Naive thymus-derived CD8-positive, alpha-beta T cell (primary cell): ENCODE results near the gene DNM2. TPM values are rescaled to one million over a fixed set of nuclear protein-coding genes. Genes with fewer than 3 reads are reported as not detected.

Experiments
- ATAC-seq, 2 donors: fragments of 150-1000 bp; cut with Tn5 transposase in 1 of 2; sonication (Bioruptor Pico), chemical (Tn5 transposase) in 1 of 2; 1 replicate in 1 of 2; 2 replicates in 1 of 2; pipeline ENCODE4 v1.10.0; 2021; ENCODE audit warnings: mild to moderate bottlenecking in 2 of 2, moderate library complexity in 2 of 2
- POLR2A ChIA-PET: fragments of 350-600 bp; sonication (Branson Sonifier 250); formaldehyde crosslinking; loops from one replicate; lab custom pipeline; 2021; ENCODE audit warnings: antibody characterized with exemption; lab: Charles Lee
- DNase-seq, 10 donors: peaks; one replicate each; pipeline versions ENCODE4 v3.0.0 to v3.0.0-alpha.2; 2020 to 2022
- H3K27ac Mint-ChIP-seq, 10 donors: one replicate each; pipeline ENCODE4 v1.8.0; 2020 to 2022; ENCODE audit warnings: mild to moderate bottlenecking in 10 of 10, mixed read lengths in 10 of 10, moderate library complexity in 4 of 10, inconsistent platforms in 1 of 10
- H3K27me3 Mint-ChIP-seq, 5 donors: one replicate each; pipeline ENCODE4 v1.8.0; 2021 to 2022; ENCODE audit warnings: mixed read lengths in 5 of 5
- H3K36me3 Mint-ChIP-seq, 3 donors: one replicate each; pipeline ENCODE4 v1.8.0; 2020 to 2022; ENCODE audit warnings: mixed read lengths in 3 of 3, mild to moderate bottlenecking in 2 of 3, inconsistent platforms in 1 of 3
- H3K4me1 Mint-ChIP-seq, 4 donors: one replicate each; pipeline ENCODE4 v1.8.0; 2021 to 2022; ENCODE audit warnings: mixed read lengths in 4 of 4
- H3K4me3 Mint-ChIP-seq, 10 donors: one replicate each; pipeline ENCODE4 v1.8.0; 2020 to 2022; ENCODE audit warnings: mild to moderate bottlenecking in 10 of 10, mixed read lengths in 10 of 10, moderate library complexity in 6 of 10, inconsistent platforms in 1 of 10
- H3K9me3 Mint-ChIP-seq, 9 donors: one replicate each; pipeline ENCODE4 v1.8.0; 2020 to 2022; ENCODE audit warnings: mixed read lengths in 9 of 9, mild to moderate bottlenecking in 3 of 9, inconsistent platforms in 1 of 9, moderate library complexity in 1 of 9
- polyA plus RNA-seq, 3 donors: library from polyadenylated mRNA; unstranded; fragments of 300-500 nt; fragmentation: Illumina TruSeq; gene quantifications; one replicate each; pipeline ENCODE4 v1.2.3, GENCODE V29; 2021
- total RNA-seq, 8 experiments: library from RNA in 2 of 8; stranded (reverse) in 2 of 8; gene quantifications; one replicate each; pipeline ENCODE4 v1.2.3 and lab custom pipeline; 2021 to 2026

Gene DNM2
- total and polyA plus RNA-seq, 5 experiments from 2014 or later, result 45.0 to 270 (median 91.4) TPM

GRCh38 chr19:10812902-10813404 lies 95.1 kb downstream of the DNM2 start:
- peak overlapping the region in 2 of 10 donors; percentile 0 to 21 for H3K4me3 Mint-ChIP-seq
- DNase-seq, result no peak
- H3K36me3 Mint-ChIP-seq, result peaks cover 0 to 42% (median 10%) of the 10 kb centered on the region in 3 donors
- no peak for ATAC-seq
- no peaks in the 10 kb centered on the region for H3K27me3 Mint-ChIP-seq
- POLR2A ChIA-PET, result interaction anchor here (0.6 to 1.2 kb wide), 2 partner anchors 12 to 32 kb away, joined by 3 read pairs; no protein-coding TSS in a partner anchor
- H3K4me1 Mint-ChIP-seq, result peaks cover 13 to 42% (median 19%) of the 10 kb centered on the region in 4 donors
- H3K9me3 Mint-ChIP-seq, result no peaks in the 10 kb centered on the region
- peak overlapping the region in 6 of 10 donors; percentile 57 to 90 (median 78) for H3K27ac Mint-ChIP-seq

- Mint-ChIP-seq H3K9me3 (no peaks in the 10 kb centered on the region), H3K27ac (peak overlapping the region in 5 of 10 donors; percentile 14 to 88 (median 27)), H3K4me1 (peaks cover 2 to 24% (median 4%) of the 10 kb centered on the region in 4 donors), H3K4me3 (peak overlapping the region in 1 of 10 donors; percentile 30), H3K36me3 (peaks cover under 1 to 38% (median 6%) of the 10 kb centered on the region in 3 donors), H3K27me3 (no peaks in the 10 kb centered on the region)
- DNase-seq (no peak), ATAC-seq (no peak)
- POLR2A ChIA-PET, result interaction anchor here (0.5 kb wide), 1 partner anchor 28 kb away, joined by 3 read pairs; no protein-coding TSS in a partner anchor
These were observed 97.2 kb downstream of the DNM2 start for GRCh38 chr19:10815007-10815536.

GRCh38 chr19:10815969-10816644 lies 98.2 kb downstream of the DNM2 start:
- ATAC-seq, result no peak
- Mint-ChIP-seq H3K27ac (peak overlapping the region in 2 of 10 donors; percentile 25 to 48), H3K4me3 (no peak overlapping the region), H3K36me3 (peaks cover 6 to 46% (median 11%) of the 10 kb centered on the region in 3 donors), H3K9me3 (no peaks in the 10 kb centered on the region), H3K27me3 (no peaks in the 10 kb centered on the region), H3K4me1 (peaks cover 6 to 23% (median 8%) of the 10 kb centered on the region in 4 donors)
- POLR2A ChIA-PET, result interaction anchor here (0.5 kb wide), 1 partner anchor 197 kb away, joined by 5 read pairs; no protein-coding TSS in a partner anchor
- DNase-seq, result no peak

GRCh38 chr19:10816691-10817090 lies 98.8 kb downstream of the DNM2 start:
- Mint-ChIP-seq H3K4me1 (peaks cover 6 to 23% (median 8%) of the 10 kb centered on the region in 4 donors), H3K36me3 (peaks cover 6 to 48% (median 13%) of the 10 kb centered on the region in 3 donors)

GRCh38 chr19:10817291-10818038 lies 99.6 kb downstream of the DNM2 start:
- Mint-ChIP-seq H3K4me3 (no peak overlapping the region), H3K4me1 (peaks cover 6 to 20% (median 8%) of the 10 kb centered on the region in 4 donors), H3K36me3 (peaks cover 6 to 51% (median 13%) of the 10 kb centered on the region in 3 donors), H3K9me3 (no peaks in the 10 kb centered on the region), H3K27ac (peak overlapping the region in 4 of 10 donors; percentile 1 to 78 (median 37)), H3K27me3 (no peaks in the 10 kb centered on the region)
- ATAC-seq, result no peak
- POLR2A ChIA-PET, result interaction anchor here (1.6 kb wide), 1 partner anchor 19 kb away, joined by 5 read pairs; the partner anchor contains the start of gene TMED1
- no peak for DNase-seq

More at GRCh38 chr19:10816691-10817090, 98.8 kb downstream of the DNM2 start:
- no peaks in the 10 kb centered on the region for H3K27me3 Mint-ChIP-seq
- H3K27ac Mint-ChIP-seq, result peak overlapping the region in 3 of 10 donors; percentile 25 to 56 (median 48)
- no peaks in the 10 kb centered on the region for H3K9me3 Mint-ChIP-seq
- DNase-seq (no peak), ATAC-seq (no peak)
- H3K4me3 Mint-ChIP-seq, result no peak overlapping the region
- POLR2A ChIA-PET, result interaction anchor here (0.5 kb wide), 1 partner anchor 198 kb away, joined by 5 read pairs; no protein-coding TSS in a partner anchor

GRCh38 chr19:10818301-10819123 lies 100.6 kb downstream of the DNM2 start:
- ATAC-seq (no peak), DNase-seq (no peak)
- H3K27ac Mint-ChIP-seq, result peak overlapping the region in 1 of 10 donors; percentile 45
- H3K4me1 Mint-ChIP-seq, result peaks cover 4 to 14% (median 6%) of the 10 kb centered on the region in 4 donors
- POLR2A ChIA-PET, result interaction anchor here (0.5 to 1.6 kb wide), 3 partner anchors 12 to 395 kb away, joined by 3 to 5 read pairs (median 3); partner anchors contain the start of gene TMED1
- peaks cover 6 to 45% (median 13%) of the 10 kb centered on the region in 3 donors for H3K36me3 Mint-ChIP-seq
- H3K4me3 Mint-ChIP-seq, result no peak overlapping the region
- H3K27me3 Mint-ChIP-seq, result no peaks in the 10 kb centered on the region
- no peaks in the 10 kb centered on the region for H3K9me3 Mint-ChIP-seq

GRCh38 chr19:10819124-10820060 lies 101.5 kb downstream of the DNM2 start:
- peaks cover 4 to 9% (median 6%) of the 10 kb centered on the region in 4 donors for H3K4me1 Mint-ChIP-seq
- no peaks in the 10 kb centered on the region for H3K27me3 Mint-ChIP-seq
- POLR2A ChIA-PET, result interaction anchor here (0.5 to 1.6 kb wide), 3 partner anchors 13 to 396 kb away, joined by 3 to 5 read pairs (median 3); partner anchors contain the start of gene TMED1
- H3K9me3 Mint-ChIP-seq, result no peaks in the 10 kb centered on the region
- H3K36me3 Mint-ChIP-seq, result peaks cover 6 to 45% (median 13%) of the 10 kb centered on the region in 3 donors
- H3K27ac Mint-ChIP-seq, result peak overlapping the region in 6 of 10 donors; percentile 7 to 91 (median 72)
- ATAC-seq, result no peak
- DNase-seq, result no peak
- H3K4me3 Mint-ChIP-seq, result no peak overlapping the region

GRCh38 chr19:10820173-10820572 lies 102.3 kb downstream of the DNM2 start:
- POLR2A ChIA-PET, result interaction anchor here (1.1 kb wide), 1 partner anchor 16 kb away, joined by 4 read pairs; the partner anchor contains the start of gene TMED1
- no peak for DNase-seq
- Mint-ChIP-seq H3K4me3 (peak overlapping the region in 1 of 10 donors; percentile 8), H3K27me3 (no peaks in the 10 kb centered on the region), H3K27ac (peak overlapping the region in 9 of 10 donors; percentile 7 to 91 (median 74)), H3K9me3 (no peaks in the 10 kb centered on the region), H3K36me3 (peaks cover 6 to 47% (median 13%) of the 10 kb centered on the region in 3 donors), H3K4me1 (peaks cover 2 to 8% (median 4%) of the 10 kb centered on the region in 4 donors)
- ATAC-seq, result peak; percentile 38 to 39

GRCh38 chr19:10823690-10824089 lies 105.8 kb downstream of the DNM2 start:
- DNase-seq (no peak), ATAC-seq (no peak)
- H3K27me3 Mint-ChIP-seq, result no peaks in the 10 kb centered on the region
- no peaks in the 10 kb centered on the region for H3K9me3 Mint-ChIP-seq
- peaks cover 2 to 8% (median 3%) of the 10 kb centered on the region in 4 donors for H3K4me1 Mint-ChIP-seq
- H3K27ac Mint-ChIP-seq, result peak overlapping the region in 4 of 10 donors; percentile 10 to 69 (median 26)
- H3K4me3 Mint-ChIP-seq, result no peak overlapping the region
- POLR2A ChIA-PET, result interaction anchor here (1.1 kb wide), 1 partner anchor 12 kb away, joined by 3 read pairs; the partner anchor contains the start of gene TMED1
- H3K36me3 Mint-ChIP-seq, result peaks cover 6 to 71% (median 11%) of the 10 kb centered on the region in 3 donors

- DNase-seq (no peak), ATAC-seq (no peak)
- H3K27me3 Mint-ChIP-seq, result no peaks in the 10 kb centered on the region
- H3K27ac Mint-ChIP-seq, result peak overlapping the region in 2 of 10 donors; percentile 9 to 14
- POLR2A ChIA-PET, result interaction anchor here (0.6 to 1.3 kb wide), 2 partner anchors 10 to 86 kb away, joined by 3 to 5 read pairs; partner anchors contain the start of gene TMED1
- no peaks in the 10 kb centered on the region for H3K4me1 Mint-ChIP-seq
- no peaks in the 10 kb centered on the region for H3K9me3 Mint-ChIP-seq
- peaks cover 0 to 60% (median under 1%) of the 10 kb centered on the region in 3 donors for H3K36me3 Mint-ChIP-seq
- no peak overlapping the region for H3K4me3 Mint-ChIP-seq
These were observed 108.4 kb downstream of the DNM2 start for GRCh38 chr19:10826231-10826630.
